ENCODE results near the gene C1QTNF12.

GRCh38 chr1:1273512-1274298 lies 27.2 kb upstream of the C1QTNF12 start, which contains the start of gene UBE2J2:
- TF ChIP-seq EZH2 (IDR thresholded peaks at IDR 0.05) (no peak), POLR2AphosphoS5 (IDR thresholded peaks at IDR 0.05; ENCODE audit: borderline replicate concordance, low read depth, low read length) (peak; percentile 91)
